IPS-11a (cell line): ENCODE results near the gene TTL.

Experiments
- H3K4me3 ChIP-seq: one replicate; pipeline ENCODE4 v1.5.1; 2013; ENCODE audit warnings: low read depth, low read length, control low read depth

The TTL gene

DNA sequence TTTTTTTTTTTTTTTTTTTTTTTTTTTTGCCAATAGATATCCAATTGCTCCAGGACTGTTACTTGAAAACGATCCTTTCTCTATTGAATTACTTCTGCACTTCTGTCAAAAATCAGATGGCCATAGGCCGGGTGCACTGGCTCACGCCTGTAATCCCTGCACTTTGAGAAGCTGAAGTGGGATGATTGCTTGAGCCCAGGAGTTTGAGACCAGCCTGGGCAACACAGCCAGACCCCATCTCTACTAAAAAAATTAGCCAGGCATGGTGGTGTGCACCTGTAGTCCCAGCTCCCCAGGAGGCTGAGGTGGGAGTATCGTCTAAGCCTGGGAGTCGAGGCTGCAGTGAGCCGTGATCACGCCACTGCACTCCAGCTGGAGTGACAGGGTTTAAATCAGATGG lies 98.1 kb downstream of the TTL start:
- H3K4me3 ChIP-seq: no peak overlapping the region

- H3K4me3 ChIP-seq: no peak overlapping the region
Observed at GRCh38 chr2:112582314-112582746, 100.4 kb downstream of the TTL start.

DNA sequence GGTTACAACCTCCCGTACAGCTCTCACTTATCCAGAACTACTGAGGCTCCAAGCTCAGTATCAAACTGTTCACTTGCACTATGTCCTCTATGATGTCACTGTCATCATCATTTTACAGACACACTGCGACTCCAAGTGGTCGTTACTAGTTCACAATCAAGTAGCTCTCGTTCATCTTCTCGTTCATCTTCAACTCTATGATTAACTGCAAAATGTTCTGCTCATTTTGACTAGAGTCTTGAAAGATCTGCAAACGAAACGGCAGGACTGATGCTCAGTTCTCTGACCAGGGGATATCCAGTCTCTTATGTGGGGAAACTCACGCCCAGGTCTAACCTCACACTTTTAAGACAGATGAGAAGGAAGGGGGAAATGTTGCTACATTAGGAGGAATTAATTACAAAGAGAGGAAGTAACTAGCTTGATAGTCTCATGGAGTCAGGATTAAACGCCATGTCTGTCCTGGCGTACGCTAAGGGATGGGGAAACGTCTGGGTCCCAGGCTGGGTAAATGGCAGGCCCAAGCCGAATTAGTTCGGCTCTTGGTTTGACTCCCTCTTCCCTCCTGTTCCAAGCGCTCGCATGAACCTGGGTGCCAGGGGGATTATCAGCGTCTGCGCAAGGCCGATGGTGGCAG lies 101.7 kb downstream of the TTL start:
- peak overlapping the region; percentile 67 for H3K4me3 ChIP-seq

GRCh38 chr2:112584134-112584890 lies 102.4 kb downstream of the TTL start, which contains the start of gene CHCHD5:
Gene CHCHD5 (plus strand): TSS chr2:112584609. CDS start chr2:112584648, 39 bp downstream.
- H3K4me3 ChIP-seq: peak within 1 kb of the TSS; percentile 67

GRCh38 chr2:112584891-112585250 lies 102.9 kb downstream of the TTL start:
- peak overlapping the region; percentile 67 for H3K4me3 ChIP-seq

GRCh38 chr2:112585400-112585799 lies 103.4 kb downstream of the TTL start:
- H3K4me3 ChIP-seq: peak overlapping the region; percentile 67

- H3K4me3 ChIP-seq: no peak overlapping the region
Observed at GRCh38 chr2:112585873-112586464, 104.0 kb downstream of the TTL start.

GRCh38 chr2:112588611-112589045 lies 106.7 kb downstream of the TTL start:
- no peak overlapping the region for H3K4me3 ChIP-seq
